GM12878 (cell line): Measurements from ENCODE around the gene IPCEF1.

Source experiments
- BMI1 ChIP-seq: fragments of 450-650 bp; IDR thresholded peaks from 2 replicates; pipeline ENCODE4 v1.6.1; 2016; ENCODE audit warnings: mild to moderate bottlenecking, moderate library complexity, borderline replicate concordance
- CTCF ChIP-seq, 3 experiments: IDR thresholded peaks in 2 of 3; conservative IDR thresholded peaks in 1 of 3; 2 replicates each; pipeline ENCODE4 v1.5.1; 2011; ENCODE audit warnings: low read depth in 3 of 3, low read length in 3 of 3, mild to moderate bottlenecking in 3 of 3, control low read depth in 2 of 3, moderate library complexity in 2 of 3, inconsistent platforms in 1 of 3, mixed read lengths in 1 of 3; ENCODE audit not compliant: control insufficient read depth in 2 of 3, insufficient read depth in 1 of 3; ENCODE audit errors: extremely low read depth in 1 of 3
- ETV6 ChIP-seq, 2 experiments: fragments of 450-650 bp in 1 of 2; IDR thresholded peaks in 1 of 2; conservative IDR thresholded peaks in 1 of 2; 2 replicates each; pipeline ENCODE4 v1.6.1; 2014; ENCODE audit warnings: antibody characterized with exemption in 1 of 2, borderline replicate concordance in 1 of 2, low read depth in 1 of 2, mild to moderate bottlenecking in 1 of 2, moderate library complexity in 1 of 2
- EZH2 ChIP-seq: IDR thresholded peaks from 2 replicates; pipeline ENCODE4 v1.6.1; 2012; ENCODE audit warnings: low read depth, mild to moderate bottlenecking, control low read depth, inconsistent platforms, low read length, borderline replicate concordance; ENCODE audit not compliant: control insufficient read depth
- HDGF ChIP-seq: fragments of 450-650 bp; IDR thresholded peaks from 2 replicates; pipeline ENCODE4 v1.6.1; 2016; ENCODE audit warnings: antibody characterized with exemption
- PBX3 ChIP-seq: IDR thresholded peaks from 2 replicates; pipeline ENCODE4 v1.6.1; 2011; ENCODE audit warnings: mild to moderate bottlenecking, low read depth, low read length, moderate library complexity; ENCODE audit not compliant: insufficient replicate concordance
- POLR2A ChIP-seq: IDR thresholded peaks from 2 replicates; pipeline ENCODE4 v1.6.1; 2011; ENCODE audit warnings: low read depth, mild to moderate bottlenecking, low read length
- POLR2AphosphoS5 ChIP-seq: IDR thresholded peaks from 2 replicates; pipeline ENCODE4 v1.6.1; 2011; ENCODE audit warnings: mild to moderate bottlenecking, low read length, inconsistent platforms
- SMC3 ChIP-seq: IDR thresholded peaks from 2 replicates; pipeline ENCODE4 v1.6.1; 2011; ENCODE audit warnings: low read length, improper control_type of control experiment, borderline replicate concordance
- SPI1 ChIP-seq: IDR thresholded peaks from 2 replicates; pipeline ENCODE4 v1.6.1; 2011; ENCODE audit warnings: low read depth, mild to moderate bottlenecking, low read length, moderate library complexity, borderline replicate concordance; ENCODE audit not compliant: insufficient read depth
- SRF ChIP-seq, 2 experiments: IDR thresholded peaks; 2 replicates each; pipeline ENCODE4 v1.6.1; 2011; ENCODE audit warnings: low read depth in 2 of 2, low read length in 2 of 2, mild to moderate bottlenecking in 1 of 2, moderate library complexity in 1 of 2
- SUZ12 ChIP-seq: fragments of 200-600 bp; sonication (generic); IDR thresholded peaks from one replicate; pipeline ENCODE4 v1.6.1; 2018; ENCODE audit warnings: antibody characterized with exemption, mild to moderate bottlenecking; ENCODE audit not compliant: unreplicated experiment
- ZNF217 ChIP-seq: fragments of 450-650 bp; IDR thresholded peaks from 2 replicates; pipeline ENCODE4 v1.6.1; 2017; ENCODE audit warnings: antibody characterized with exemption, mild to moderate bottlenecking

GRCh38 chr6:154367336-154367735 is 10.7 kb upstream of the IPCEF1 start:
- TF ChIP-seq CTCF (IDR thresholded peaks at IDR 0.05 in 2 of 3, conservative IDR thresholded peaks at IDR 0.05 in 1 of 3; ENCODE audit: control insufficient read depth in 2 of 3, extremely low read depth in 1 of 3, insufficient read depth in 1 of 3, low read depth in 3 of 3, low read length in 3 of 3) (no peak), POLR2AphosphoS5 (no peak), ETV6 (conservative IDR thresholded peaks at IDR 0.05 in 1 of 2, IDR thresholded peaks at IDR 0.05 in 1 of 2; ENCODE audit: borderline replicate concordance in 1 of 2, low read depth in 1 of 2) (no peak), SMC3 (no peak), SUZ12 (no peak), POLR2A (no peak), ZNF217 (no peak), SRF (IDR thresholded peaks at IDR 0.05; ENCODE audit: low read depth in 2 of 2, low read length in 2 of 2) (no peak), SPI1 (no peak), PBX3 (no peak), EZH2 (no peak), BMI1 (no peak), HDGF (no peak)
